DMS79 (cell line): ENCODE results near the gene SPATC1L.

ENCODE experiments used
- DNase-seq: peaks from one replicate; lab custom pipeline; 2025; lab: John Stamatoyannopoulos, UW

SPATC1L gene

DNA sequence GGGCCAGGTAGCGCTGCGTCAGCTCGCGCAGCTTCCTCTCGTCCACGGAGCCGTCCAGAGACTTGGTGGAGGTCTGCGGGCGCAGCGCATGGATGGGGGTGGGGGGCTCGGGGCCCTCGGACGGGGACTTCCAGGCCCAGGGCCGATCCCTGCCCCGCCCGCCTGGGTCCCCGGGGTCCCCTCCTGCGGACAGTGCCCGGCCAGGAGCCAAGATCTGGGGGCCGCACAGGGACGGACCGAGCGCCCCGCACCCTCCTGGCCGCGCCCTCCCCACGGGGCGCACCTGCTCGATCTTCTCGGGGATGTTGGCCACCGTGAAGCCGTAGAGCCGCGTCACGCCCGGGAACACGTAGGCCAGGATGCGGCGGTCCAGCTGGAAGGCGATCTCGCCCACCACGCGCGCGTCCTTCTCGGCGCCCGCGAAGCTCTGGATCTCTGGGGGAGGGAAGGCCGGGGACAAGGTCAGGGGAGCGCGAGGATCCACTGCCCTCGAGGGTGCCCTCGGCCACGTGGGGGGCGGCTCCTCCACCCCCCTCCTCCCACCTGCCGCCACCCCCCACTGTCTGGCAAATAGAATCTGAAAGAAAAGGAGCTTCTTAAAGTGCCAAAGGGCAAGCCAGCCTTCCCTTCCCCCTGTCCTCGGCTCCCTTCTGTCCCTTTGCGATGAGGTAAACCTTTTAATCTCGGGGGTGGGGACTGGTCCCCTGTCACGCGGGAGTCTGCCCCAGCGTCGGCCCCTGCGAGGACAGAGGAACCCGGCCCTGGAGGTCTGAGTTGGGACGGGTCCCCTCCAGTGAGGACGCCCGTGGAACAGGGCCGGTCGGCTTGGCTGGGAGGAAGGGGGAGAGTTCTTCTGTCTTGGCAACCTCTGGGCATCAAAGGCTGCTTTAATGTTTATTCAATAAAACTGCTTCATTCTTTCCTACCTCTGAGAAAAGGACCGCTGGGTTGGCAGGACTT is 22.3 kb downstream of the SPATC1L start:
- no peak for DNase-seq

DNA sequence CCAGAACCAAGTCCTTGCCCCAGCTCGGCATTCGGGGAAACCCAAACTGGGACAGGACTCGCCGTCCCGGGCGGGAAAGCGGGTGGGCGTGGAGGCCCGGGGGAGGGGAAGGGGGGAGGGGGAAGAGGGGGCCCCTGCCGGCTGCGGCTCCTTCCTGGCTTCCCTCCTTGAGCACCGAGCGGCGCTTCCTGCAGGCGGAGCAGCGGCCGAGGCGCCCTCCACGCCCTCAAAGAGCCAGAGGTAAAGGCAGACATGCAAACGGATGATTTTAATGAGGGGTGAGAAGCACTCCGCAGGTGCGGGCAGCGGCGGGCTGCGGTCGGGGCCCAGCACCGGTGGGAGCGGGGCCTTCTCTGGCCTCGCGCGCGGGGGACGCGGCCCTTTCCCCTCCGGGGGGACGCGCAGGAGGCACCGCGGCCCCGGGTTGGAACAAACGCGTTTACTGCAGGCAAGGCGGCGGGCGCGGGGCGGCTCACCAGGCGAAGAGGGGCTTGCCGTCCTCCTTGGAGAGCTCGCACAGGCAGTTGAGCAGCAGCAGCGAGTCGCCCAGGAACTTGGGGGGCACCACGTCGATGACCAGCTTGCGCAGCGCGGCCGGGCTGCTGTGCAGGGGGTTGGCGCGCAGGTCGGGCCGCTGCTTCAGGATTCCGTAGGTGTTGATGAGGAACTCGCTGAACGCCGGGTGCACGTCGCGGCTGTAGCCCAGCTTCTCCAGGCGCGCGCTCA is 23.2 kb downstream of the SPATC1L start:
- DNase-seq = no peak

DNA sequence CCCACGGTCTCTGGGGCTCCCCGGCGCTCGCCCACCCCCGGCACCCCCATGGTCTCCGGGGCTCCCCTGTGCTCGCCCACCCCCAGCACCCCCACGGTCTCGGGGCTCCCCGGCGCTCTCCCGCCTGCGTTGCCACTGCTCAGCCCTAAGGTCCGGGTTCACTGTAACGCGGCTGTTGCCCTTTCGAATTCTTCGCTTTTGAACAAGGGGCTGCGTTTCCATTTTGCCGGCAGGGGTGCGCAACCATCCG is 23.7 kb downstream of the SPATC1L start:
- no peak for DNase-seq

DNA sequence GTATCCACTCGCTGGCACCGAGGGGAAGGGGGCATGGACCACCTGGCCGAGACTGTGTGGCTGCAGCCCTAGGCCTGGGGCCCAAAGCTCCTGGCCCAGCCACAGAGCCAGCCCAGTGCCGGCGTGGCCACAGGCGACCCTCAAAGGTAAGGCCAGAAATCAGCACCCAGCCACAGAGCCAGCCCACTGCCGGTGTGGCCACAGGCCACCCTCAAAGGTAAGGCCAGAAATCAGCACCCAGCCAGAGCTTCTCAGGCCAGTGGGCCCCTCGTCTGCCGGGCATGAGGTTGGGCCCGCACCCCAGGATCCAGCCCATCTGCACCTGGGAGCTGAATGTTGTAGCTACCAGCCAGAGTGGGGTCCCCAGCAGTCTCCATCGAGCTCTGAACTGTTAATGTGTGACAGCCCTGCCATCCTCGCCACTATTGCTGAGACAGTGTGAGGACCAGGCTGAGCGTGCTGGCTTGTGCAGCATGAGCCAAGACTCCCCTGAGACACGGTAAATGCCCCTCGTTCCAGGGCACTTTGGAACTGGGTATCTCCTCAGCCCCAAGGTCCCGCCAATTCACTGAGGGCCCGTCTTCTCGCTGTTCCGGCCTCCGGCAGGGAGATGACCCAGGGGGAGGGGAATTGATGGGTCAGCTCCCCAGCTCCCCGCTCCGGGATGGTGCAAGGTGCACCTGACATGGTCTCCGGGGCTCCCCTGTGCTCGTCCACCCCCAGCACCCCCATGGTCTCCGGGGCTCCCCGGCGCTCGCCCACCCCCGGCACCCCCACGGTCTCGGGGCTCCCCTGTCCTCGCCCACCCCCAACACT is 24.2 kb downstream of the SPATC1L start:
- DNase-seq = no peak

DNA sequence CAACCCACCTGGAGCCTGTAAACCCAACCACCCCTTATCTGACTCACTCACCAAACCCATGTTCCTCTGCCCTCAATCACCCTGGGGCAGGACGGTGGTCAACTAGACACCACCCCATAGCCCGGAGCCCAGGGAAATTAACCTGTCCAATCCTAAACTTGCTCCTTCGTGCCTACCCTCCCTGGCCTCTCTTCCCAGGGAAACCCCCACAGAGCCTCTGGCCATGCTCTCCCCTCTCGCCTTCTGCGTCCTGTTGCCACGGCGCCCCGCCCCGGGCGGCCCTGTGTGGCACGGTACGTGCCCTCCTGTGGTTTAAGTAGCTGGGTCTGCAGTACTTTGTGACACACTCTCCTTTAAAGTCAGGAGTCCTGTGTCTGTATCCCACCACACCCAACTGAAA is 24.9 kb downstream of the SPATC1L start:
- no peak for DNase-seq

DNA sequence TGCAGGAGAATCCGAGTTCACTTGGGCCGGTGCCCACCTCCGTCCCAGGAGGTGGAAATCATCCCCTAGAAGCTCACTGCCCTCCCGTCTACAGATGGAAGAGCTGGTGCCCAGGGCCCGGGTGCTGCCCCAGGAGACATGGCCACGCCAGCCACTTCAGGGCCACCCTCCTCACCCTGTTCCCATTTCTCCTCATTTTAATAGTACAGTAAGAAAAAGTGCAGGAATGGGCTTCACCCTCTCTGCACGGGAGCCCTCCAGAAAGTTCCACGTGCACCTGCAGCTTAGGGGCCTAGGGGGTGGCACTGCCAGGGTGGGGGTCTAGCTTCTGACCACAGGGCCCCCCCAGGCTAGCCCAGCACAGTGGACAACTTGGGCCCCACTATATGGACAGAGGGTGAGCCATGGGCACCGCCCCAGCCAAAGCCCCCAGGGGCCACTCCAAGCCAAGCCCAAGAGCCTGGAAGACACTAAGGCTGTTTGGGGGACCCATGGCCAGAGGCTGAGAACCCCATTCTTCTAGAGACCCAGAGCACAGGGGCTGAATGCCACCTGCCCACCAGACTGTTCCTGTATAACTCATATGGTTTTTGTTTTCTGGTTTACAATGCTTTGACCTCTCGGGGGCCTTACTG is 25.5 kb downstream of the SPATC1L start:
- DNase-seq = no peak

DNA sequence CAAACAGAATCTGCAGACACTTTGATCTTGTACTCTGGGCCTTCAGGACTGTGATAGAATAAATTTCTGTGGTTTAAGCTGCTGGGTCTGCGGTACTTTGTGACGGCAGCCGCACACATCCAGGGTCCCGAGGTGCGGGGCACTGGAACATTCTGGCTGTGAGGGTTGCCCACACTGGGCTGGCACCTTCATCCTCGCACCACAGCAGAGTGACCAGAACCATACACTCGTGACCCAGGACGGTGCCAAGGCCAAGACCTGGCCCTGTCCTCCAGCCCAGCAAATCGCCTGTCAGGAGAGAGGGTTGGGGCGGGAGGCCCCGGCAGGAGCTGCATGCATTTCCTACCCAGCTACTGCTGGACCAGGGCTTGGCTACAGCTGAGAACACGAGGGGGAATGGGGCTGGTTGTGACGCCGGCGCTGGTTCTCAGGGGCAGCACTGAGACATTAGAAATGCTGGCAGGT is 26.2 kb downstream of the SPATC1L start:
- no peak for DNase-seq

DNA sequence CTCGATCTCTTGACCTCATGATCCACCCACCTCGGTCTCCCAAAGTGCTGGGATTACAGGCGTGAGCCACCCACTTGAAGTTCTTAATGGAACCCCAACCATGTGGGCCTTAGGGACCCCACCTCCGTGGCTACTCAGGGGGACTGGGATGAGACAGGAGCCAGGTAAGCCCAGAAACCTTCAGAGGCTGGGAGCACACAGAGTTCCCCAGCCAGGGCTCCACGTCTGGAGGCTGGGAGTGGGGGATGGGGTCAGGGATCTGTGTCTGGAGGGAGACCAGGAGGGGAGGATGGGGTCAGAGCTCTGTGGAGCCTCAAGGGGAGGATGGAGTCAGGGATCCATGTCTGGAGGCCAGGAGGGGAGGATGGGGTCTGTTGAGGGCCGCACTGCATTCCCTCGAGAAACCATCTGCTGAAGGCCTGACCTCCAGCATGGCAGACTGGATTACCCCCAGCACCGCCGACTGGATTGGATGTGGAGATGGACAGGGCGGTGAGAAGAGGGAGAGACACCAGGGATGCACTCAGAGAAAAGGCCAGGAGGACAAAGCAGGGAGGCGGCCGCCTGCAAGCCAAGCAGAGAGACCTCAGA is 26.8 kb downstream of the SPATC1L start:
- no peak for DNase-seq

DNA sequence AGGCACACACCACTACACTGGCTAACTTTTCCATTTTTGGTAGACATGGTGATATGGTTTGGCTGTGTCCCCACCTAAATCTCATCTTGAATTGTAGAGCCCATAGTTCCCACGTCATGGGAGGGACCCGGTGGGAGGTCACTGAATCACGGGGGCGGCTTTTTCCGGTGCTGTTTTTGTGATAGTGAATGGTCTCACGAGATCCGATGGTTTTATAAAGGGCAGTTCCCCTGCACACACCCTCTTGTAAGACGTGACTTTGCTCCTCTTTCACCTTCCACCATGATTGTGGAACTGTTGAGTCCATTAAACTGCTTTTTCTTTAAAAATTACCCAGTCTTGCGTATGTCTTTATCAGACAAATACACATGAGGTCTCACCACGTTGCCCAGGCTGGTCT is 27.6 kb downstream of the SPATC1L start:
- DNase-seq = no peak

DNA sequence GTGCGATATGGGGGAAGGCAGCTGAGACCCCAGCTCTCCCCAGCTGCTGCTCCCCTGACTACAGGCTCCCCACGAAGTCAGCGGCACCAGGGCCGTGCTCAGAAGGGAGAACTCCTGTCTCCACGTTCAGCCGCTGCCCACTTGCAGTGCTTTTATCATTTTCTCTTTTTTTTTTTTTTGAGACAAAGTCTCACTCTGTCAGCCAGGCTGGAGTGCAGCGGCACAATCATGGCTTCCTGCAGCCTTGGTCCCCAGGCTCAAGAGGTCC is 27.9 kb downstream of the SPATC1L start:
- DNase-seq = no peak

DNA sequence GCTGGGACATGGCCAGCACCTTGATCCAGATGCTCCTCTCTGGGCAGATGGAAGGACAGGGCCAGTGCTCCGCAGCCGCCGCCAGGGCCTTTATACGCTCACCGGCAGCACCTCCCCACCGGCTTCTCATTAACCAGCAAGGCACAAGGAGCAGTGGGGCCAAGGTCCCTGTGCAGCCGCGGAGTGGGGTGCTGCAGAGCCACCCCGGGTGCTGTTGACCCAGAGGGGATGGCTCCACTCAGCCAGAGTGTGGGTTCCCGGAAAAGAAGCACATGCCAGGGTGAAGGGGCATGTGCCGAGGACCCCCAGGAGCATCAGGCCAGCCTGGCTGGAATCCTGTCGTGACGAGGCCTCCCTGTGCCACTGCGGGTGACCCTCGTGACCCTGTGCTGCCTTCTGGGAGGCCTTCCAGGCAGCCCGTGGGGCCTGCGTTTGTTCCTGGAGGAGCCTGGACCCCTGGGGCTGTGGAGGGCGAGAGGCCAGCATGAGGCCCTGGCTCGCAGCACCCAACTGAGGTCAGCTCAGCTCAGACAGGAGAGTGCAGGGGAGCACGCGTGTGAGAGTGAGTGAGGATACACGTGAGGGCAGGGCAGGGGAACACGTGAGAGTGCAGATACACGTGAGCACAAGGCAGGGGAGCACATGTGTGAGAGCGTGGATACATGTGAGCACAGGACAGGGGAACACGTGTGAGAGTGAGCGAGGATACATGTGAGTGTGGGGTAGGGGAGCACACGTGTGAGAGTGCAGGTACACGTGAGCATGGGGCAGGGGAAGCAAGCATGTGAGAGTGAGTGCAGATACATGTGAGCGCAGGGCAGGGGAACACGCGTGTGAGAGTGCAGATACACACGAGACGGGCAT is 28.5 kb downstream of the SPATC1L start, which contains the start of gene FTCD:
Gene FTCD, minus strand, starts transcription at position 66 of the 864 bp plus-strand sequence. Its CDS starts 56 bp downstream, at position 10.
- no peak for DNase-seq

DNA sequence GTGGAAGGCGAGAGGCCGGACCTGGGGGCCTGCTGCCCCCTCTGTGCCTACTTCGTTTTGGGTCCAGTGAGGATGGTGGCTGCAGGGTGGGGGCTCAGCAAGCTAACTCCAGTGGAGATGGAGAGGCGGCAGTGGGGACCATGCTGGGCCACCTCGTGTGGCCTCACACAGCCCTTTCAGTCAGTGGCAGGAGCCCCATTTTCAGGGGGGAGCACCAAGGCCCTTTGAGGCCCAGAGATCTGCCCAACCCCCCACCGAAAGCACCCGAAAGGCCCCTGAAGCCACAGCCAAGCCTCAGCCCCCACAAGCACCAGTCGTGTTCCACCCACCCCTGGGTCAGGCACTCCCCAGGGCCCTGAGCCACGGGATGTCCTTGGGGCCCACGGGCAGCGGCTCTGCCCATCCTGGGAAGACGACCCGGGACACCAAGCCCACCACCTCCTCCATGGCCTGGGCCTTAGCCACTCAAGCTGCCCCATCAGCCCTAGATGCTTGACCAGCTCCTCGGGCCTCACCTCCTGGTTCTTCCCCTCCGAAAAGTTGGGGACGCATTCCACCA is 29.2 kb downstream of the SPATC1L start:
- DNase-seq = no peak

DNA sequence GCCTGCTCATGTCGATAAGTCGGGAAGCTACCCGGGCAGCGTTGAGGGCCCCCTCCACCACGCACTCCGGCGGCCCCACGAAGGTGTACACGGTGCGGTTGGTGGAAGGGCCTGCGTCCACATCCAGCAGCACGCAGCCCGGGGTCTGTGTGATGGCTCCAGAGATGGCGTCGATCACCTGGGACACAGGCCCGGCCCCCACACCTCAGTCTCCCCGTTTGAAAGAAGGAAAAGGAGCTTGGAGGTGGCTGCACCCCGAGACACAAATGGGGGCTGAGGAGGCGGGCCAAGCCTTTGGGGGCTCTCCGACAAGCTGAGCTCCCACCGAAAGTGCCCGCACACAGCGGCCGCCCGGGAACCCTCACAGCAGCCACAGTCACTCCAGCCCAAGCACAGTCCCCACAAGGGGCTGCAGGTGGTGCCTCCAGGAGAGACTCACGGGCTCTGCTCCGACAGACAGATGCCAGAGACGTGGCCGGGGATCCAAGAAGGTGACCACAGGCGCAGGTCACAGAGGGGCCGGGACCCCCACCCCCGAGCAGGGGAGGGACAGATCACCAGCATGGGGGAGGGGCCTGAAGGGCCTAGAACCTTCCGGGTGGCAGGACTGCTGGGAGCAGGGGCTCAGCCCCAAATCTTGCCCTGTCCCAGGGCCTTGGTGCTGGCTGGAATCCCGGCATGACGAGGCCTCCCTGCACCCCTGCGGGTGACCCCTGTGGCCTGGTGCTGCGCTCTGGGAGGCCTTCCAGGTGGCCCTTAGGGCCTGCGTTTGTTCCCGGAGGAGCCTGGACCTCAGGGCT is 29.9 kb downstream of the SPATC1L start:
- no peak for DNase-seq

DNA sequence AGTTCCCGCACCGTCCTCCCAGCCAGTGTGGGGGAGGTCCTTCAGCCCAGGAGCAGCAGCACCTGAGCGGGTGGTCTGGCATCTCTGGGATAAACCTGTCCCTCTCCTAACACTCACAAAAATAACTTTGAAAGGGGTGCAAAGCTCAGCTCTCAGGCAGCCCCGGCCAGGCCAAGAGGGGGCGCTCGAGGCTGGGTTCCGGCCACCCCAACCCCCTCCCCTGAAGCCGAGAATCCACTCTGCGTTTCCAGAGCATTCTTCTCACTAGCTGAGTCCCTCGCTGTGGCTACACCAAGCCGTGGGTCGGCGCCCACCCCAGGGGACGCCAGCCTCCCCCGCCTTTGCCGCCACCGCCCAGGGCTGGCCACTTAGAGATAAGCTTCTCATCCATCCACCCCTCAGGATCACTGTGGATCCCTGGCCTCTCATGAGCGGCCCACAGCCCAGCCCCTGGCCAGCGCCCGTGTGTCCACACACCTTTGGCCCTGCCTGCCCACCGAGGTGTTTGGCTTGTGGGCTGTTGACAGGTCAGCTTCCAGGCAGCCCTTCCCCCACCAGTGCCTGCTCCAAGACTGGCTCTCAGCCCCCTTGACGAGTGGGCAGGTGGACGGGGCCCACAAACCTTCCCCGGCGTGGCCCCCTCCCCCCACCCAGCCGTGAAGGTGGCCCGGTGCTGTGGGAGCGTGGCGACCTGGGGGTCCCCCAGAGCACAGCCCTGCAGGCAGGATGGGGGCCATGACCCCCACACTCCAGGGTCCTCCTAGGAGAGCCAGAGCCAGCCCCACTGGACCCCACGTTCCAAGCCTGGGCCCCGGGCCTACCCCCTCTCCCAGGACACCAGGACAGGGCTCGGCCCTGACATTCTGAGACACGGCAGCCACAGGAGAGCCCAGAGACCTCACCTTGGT is 30.8 kb downstream of the SPATC1L start:
- no peak for DNase-seq

DNA sequence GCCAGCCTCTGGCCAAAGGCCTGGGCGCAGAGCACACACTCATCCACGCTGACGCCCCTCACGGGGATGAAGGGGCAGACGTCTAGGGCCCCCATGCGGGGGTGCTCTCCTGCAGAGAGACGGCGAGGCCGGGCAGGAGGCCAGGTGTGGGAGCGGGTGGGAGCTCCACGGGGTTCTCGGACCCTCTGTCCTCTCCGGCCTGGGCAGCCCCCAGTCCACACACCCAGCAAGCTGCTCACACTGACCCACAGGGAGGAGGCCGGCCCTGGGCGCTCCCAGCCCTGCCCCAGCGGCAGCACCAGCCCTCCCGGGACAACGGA is 31.4 kb downstream of the SPATC1L start:
- no peak for DNase-seq

DNA sequence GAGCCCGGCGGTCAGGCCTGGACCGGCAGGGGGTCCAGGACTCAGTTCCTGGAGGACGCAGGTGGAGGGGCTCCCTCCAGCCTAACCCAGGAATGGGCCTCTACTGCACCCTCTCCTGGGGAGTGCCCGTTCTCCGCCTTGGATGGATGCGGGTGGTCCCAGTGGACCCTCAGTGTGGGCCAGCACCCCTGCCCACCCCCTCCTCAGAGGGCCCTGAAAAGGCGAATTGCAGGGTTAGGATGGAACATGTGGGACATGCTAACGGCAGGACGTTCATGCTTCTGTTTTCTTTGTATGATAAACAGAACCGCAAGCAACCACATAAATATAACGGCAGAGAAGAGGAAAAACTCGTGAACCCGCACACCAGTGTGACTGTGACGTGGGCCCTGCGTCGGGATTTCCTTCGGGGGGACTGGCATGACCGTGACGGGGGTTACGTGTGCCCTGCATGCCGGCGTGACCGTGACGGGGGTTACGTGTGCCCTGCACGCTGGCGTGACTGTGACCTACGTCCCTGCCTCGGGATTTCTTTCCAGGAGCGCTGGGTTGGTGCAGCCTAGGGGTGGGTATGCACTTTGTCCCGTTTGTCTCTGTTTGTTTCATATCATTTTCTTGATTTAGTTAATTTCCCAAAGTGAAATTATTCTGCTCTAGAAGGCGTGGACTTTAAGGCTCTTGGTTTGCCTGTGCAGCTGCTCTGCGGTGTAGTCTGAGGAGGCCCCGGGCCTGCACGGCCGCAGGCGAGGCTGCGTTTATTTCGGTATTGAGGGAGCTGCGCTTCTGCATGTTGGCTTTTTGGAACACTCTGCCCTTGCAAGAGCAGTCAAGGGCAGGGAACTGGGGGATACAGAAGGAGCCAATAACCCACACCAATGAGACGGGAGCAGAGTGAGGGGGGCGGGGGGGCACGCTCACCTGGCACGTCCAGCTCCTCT is 32.0 kb downstream of the SPATC1L start:
- no peak for DNase-seq

DNA sequence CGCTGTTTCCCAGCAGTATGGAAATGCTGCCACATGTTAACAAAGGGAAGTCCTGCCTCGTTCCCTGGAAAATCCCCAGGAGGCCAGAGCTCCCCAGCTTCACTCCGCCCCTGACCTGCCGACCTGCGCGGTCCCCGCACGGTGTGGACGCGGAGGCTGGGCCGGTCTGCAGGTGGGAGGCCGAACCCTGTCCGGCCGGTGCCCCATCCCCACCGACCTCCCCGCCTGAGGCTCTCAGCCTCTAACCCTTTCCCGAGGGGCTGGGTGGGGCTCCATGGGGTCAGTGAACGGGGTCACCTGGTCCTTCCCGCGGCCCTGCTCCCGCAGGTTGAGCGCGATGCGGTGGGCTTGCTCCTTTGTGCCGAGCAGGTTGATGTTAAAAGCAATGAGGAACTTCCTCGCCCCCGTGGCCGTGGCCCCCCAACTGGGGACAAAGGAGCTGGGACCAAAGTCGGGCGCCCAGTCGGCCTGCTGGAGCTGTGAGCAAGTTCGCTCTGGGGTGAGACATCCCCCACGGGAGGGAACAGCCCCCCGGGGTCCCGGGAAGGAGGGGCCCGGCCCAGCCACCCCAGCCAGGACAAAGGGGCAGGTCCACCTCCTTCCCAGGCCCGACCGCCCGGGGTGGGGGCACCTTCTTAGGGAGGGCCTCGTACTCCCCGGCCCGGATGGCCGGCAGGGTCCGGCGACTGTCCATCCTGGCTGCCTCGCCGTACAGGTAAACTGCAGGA is 32.8 kb downstream of the SPATC1L start:
- no peak for DNase-seq
